Inferior parietal cortex (tissue), 1 donor: ENCODE results near the gene CLEC17A.
"Not testable (repeated sequence)": the region's sequence is repeated elsewhere in the genome, so short reads cannot be mapped to it uniquely, and the experiment has no call there.

ENCODE experiments used
- DNase-seq: peaks from one replicate; pipeline ENCODE4 v3.0.0-alpha.2; 2016; ENCODE audit errors: extremely low spot score

CLEC17A gene

DNA sequence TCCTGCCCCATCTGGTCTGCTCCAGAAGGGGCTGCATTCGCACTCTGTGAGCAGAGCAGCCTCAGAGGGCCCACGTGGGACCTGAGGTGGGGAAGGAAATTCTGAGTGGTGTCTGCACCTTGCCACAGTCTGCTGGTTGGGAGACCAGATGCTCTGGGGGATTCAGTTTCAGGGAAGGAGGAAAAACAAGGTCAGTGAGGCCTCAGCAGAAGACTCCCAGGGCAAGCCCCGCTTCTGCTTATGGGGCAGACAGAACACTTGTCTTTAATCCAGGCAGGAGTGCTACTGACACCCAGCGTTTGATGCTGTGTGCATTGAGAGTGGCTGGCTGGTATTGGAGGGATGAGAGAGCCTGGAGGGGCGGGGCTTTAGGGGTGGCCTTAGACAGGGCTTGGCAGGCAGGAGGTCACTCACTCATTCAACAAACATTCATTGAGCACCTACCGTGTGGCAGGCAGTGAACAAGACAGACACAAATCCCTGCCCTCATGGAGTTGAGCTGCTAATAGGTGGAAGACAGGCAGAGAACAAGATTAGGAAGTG lies 4.9 kb upstream of the CLEC17A start:
- no peak for DNase-seq

- no peak for DNase-seq
Observed at GRCh38 chr19:14580623-14581237, 2.2 kb upstream of the CLEC17A start.

- not testable (repeated sequence) for DNase-seq
Observed at GRCh38 chr19:14584372-14584771, 1.5 kb downstream of the CLEC17A start.

- not testable (repeated sequence) for DNase-seq
Observed at GRCh38 chr19:14585187-14585586, 2.3 kb downstream of the CLEC17A start.

GRCh38 chr19:14589433-14589832 lies 6.5 kb downstream of the CLEC17A start:
- not testable (repeated sequence) for DNase-seq

DNA sequence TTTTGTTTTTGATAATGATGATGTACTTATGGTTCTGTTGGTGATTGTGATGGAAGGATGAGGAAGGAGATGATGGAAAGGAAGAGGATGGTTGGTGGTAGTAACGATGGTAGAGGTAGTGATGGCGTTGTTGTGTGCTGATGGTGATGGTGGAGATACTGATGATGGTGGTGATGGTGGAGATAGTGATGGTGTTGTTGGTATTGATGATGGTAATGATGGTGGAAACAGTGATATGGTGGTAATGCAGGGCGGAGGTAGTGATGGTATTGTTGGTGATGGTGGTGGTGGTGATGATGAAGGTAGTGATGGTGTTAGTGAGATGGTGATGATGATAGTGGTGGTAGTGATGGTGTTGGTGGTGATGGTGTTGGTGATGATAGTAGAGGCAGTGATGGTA lies 12.7 kb downstream of the CLEC17A start:
- no peak for DNase-seq

- DNase-seq = no peak
Observed at GRCh38 chr19:14599548-14600147, 16.8 kb downstream of the CLEC17A start.

DNA sequence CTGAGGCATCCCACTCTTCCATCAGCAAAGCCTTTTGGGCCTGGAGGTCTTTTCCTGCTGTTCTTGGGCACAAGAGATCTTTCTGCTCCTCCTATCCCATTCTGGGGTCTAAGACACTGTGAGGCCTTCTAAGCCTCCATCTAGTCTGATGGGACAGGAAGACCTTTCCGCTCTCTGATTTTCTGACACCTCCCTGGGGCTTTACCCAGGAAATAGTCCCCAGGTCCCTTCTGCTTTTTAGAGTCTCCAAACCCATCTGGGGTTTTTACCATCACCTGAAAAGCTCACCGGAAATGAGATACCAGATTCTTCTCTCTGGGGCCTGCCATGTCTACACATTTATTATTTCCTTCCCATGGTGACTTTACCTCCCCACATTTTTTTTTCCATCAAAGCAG lies 21.1 kb downstream of the CLEC17A start:
- no peak for DNase-seq

- DNase-seq = no peak
Observed at GRCh38 chr19:14606627-14607026, 23.7 kb downstream of the CLEC17A start.

DNA sequence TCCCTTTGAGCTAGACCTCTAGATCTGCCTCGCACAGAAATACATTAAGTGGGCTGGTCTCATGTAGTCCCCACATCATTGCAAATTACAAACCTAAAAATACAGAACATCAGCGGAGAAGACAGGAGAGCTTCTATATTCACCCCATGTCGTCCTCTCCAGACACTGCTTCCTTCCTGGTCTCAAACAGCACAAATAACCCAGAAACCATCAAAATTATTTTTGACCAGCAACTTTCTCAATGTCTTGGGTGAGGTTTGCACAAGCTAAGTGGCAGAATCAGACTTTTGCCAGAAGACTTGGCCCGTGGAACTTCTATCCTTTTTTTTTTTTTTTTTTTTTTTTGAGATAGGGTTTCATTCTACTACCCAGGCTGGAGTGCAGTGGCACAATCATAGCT lies 28.2 kb downstream of the CLEC17A start:
- no peak for DNase-seq

- DNase-seq = not testable (repeated sequence)
Observed at GRCh38 chr19:14612242-14612641, 29.4 kb downstream of the CLEC17A start.

GRCh38 chr19:14612657-14613056 lies 29.8 kb downstream of the CLEC17A start:
- DNase-seq = no peak

- DNase-seq = not testable (repeated sequence)
Observed at GRCh38 chr19:14613399-14614098, 30.7 kb downstream of the CLEC17A start.

GRCh38 chr19:14614099-14614412 lies 31.2 kb downstream of the CLEC17A start:
- peak; percentile 4 for DNase-seq

DNA sequence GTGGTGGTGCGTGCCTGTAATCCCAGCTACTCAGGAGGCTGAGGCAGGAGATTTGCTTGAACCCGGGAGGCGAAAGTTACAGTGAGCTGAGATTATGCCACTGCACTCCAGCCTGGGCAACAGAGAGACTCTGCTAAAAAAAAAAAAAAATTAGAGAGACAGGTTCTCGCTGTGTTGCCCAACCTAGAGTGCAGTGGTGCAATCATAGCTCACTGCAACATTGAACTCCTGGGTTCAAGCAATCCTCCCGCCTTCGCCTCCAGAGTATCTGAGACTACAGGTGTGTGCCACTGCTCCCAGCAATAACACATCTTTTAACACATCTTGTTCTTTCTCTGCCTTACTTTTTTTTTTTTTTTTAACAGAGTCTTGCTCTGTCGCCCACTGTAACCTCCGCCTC lies 32.7 kb downstream of the CLEC17A start:
- no peak for DNase-seq

GRCh38 chr19:14616407-14616806 lies 33.5 kb downstream of the CLEC17A start:
- DNase-seq = no peak

DNA sequence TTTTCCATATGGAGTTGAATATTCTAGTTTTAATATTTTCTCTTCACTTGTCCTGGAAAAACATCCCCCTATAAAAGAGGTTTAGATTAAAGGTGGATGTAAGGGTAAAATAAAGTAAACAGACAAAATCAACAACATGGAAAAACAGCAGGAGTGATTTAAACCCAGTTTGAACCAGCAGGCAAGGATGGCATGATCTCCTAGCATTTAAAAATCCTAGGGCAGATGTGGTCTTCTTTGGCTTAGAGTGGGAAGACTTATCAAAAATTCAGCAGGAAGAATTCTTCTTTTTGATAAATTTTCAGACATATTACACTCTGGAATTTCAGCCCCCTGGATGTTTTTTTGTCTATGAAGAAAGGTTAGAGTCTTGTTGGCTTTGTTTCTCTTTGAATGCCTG lies 36.5 kb downstream of the CLEC17A start:
- DNase-seq = no peak

DNA sequence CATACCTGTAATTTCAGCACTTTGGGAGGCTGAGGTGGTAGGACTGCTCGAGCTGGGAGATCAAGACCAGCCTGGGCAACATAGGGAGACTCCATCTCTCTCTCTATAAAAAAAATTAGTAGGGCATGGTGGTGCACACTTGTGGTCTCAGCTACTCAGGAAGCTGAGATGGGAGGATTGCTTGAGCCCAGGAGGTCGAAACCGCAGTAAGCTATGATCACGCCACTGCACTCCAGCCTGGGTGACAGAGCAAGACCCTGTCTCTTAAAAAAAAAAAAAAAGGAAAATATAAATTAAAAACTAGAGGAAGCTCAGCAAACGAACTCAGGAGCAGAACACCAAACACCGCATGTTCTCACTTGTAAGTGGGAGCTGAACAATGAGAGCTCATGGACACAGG lies 41.6 kb downstream of the CLEC17A start:
- not testable (repeated sequence) for DNase-seq

DNA sequence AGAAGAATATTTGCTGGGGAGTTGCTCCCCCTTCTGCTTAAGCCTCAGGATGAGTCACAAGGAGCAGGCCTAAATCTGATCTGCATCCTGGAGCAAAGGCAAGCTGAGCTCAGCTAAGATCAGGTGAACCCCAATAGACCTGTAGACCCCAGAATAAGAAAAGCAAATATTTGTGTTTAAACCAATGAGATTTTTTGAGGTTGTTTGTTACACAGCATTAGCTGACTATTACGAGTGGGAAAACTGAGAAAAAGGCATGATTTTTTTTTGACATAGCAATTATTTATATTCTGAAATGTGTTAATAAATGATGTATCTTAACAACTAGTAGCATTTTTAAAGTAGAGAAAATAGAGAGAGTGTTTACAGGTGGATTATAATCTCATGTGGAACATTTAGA lies 46.7 kb downstream of the CLEC17A start:
- DNase-seq = no peak

DNA sequence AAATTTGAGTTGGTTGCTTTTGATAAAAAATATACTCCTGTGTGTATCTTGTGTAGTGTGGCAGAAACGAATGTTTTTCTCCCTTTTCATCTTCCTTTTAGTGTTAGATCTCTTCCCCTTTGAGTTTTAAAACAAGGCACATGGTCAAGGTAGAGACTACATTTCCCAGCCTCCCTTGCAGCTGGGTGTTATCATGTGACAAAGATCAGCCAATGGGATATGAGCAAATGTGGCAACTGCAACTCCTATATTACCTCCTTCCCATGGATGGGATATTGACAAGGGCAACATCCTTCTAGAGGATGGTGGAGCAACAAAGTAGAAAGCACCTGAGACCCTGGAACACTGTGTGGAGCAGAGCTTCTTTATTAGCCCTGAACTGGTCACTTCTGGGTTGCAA lies 49.4 kb downstream of the CLEC17A start:
- DNase-seq = peak; percentile 11

- no peak for DNase-seq
Observed at GRCh38 chr19:14639536-14640277, 56.8 kb downstream of the CLEC17A start.

- no peak for DNase-seq
Observed at GRCh38 chr19:14648506-14648905, 65.6 kb downstream of the CLEC17A start.
